Transverse colon (tissue), 3 donors: ENCODE measurements around the gene ABCF1.

Source experiments
- POLR2A ChIP-seq: fragments of 450-650 bp; IDR thresholded peaks from one replicate; pipeline ENCODE4 v1.6.1; 2016; ENCODE audit warnings: antibody characterized with exemption, mild to moderate bottlenecking, moderate library complexity
- TF ChIP-seq, protein P1 (sequence below), 5 experiments: fragments of 200-600 bp in 3 of 5; fragments of 450-650 bp in 2 of 5; sonication (generic) in 3 of 5; IDR thresholded peaks; 1 replicate in 2 of 5; 2 replicates in 3 of 5; pipeline ENCODE4 v1.5.1; 2016 to 2017; ENCODE audit warnings: antibody characterized with exemption in 5 of 5, inconsistent platforms in 3 of 5, mild to moderate bottlenecking in 2 of 5, moderate library complexity in 1 of 5

DNA sequence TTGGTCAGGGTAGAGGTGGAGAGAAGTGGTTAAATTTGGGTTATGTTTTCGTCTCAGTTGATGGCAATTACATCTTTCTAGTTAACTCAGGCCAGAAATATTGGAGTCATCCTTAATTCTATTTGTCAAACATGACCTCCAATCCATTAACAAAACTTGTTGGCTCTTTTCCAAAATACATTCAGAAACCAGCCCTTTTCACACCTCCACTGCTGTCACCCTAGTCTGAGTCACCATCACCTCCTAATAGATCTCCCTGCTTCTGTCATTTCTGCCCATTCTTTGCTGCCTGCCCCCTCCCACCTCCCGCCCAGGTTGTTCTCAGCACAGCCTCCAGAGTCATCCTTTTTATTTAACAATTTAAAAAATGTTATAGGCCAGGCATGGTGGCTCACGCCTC is 3.0 kb upstream of the ABCF1 start:
- TF ChIP-seq, protein P1, sequence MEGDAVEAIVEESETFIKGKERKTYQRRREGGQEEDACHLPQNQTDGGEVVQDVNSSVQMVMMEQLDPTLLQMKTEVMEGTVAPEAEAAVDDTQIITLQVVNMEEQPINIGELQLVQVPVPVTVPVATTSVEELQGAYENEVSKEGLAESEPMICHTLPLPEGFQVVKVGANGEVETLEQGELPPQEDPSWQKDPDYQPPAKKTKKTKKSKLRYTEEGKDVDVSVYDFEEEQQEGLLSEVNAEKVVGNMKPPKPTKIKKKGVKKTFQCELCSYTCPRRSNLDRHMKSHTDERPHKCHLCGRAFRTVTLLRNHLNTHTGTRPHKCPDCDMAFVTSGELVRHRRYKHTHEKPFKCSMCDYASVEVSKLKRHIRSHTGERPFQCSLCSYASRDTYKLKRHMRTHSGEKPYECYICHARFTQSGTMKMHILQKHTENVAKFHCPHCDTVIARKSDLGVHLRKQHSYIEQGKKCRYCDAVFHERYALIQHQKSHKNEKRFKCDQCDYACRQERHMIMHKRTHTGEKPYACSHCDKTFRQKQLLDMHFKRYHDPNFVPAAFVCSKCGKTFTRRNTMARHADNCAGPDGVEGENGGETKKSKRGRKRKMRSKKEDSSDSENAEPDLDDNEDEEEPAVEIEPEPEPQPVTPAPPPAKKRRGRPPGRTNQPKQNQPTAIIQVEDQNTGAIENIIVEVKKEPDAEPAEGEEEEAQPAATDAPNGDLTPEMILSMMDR (IDR thresholded peaks at IDR 0.05): no peak
- no peak for TF ChIP-seq POLR2A
